ENCODE data around the gene LILRB5. TPM values are rescaled to one million over a fixed set of nuclear protein-coding genes. Genes with fewer than 3 reads are reported as not detected.

The LILRB5 gene
- total RNA-seq, 1 donor from 2014 or later: 38.2 TPM

GRCh38 chr19:54254195-54254906 is 2.7 kb downstream of the LILRB5 start:
- no peak for DNase-seq (ENCODE audit: low spot score in 2 of 2)
- no peaks in the 10 kb centered on the region for H3K36me3 ChIP-seq
- intact Hi-C loops (cut with DNase I): no loop called here
- no peaks in the 10 kb centered on the region for H3K27me3 ChIP-seq
- no peaks in the 10 kb centered on the region for H3K4me1 ChIP-seq
- no peak overlapping the region for H3K4me3 ChIP-seq
- H3K27ac ChIP-seq: no peak overlapping the region
- no peaks in the 10 kb centered on the region for H3K9me3 ChIP-seq
- TF ChIP-seq CTCF (IDR thresholded peaks at IDR 0.05): no peak

GRCh38 chr19:54253331-54254194 is 3.5 kb downstream of the LILRB5 start:
- Histone ChIP-seq H3K27me3 (no peaks in the 10 kb centered on the region), H3K27ac (no peak overlapping the region), H3K4me1 (no peaks in the 10 kb centered on the region), H3K9me3 (no peaks in the 10 kb centered on the region), H3K36me3 (no peaks in the 10 kb centered on the region), H3K4me3 (no peak overlapping the region)
- intact Hi-C loops (cut with DNase I): no loop called here
- no peak for DNase-seq (ENCODE audit: low spot score in 2 of 2)
- no peak for TF ChIP-seq CTCF (IDR thresholded peaks at IDR 0.05)

- intact Hi-C loops (cut with DNase I): no loop called here
- DNase-seq (ENCODE audit: low spot score in 2 of 2): no peak
Measured at GRCh38 chr19:54252845-54253244, 4.2 kb downstream of the LILRB5 start.

GRCh38 chr19:54252243-54252642 is 4.8 kb downstream of the LILRB5 start:
- Histone ChIP-seq H3K27me3 (no peaks in the 10 kb centered on the region), H3K9me3 (no peaks in the 10 kb centered on the region), H3K36me3 (no peaks in the 10 kb centered on the region), H3K27ac (no peak overlapping the region), H3K4me3 (no peak overlapping the region), H3K4me1 (no peaks in the 10 kb centered on the region)
- TF ChIP-seq CTCF (IDR thresholded peaks at IDR 0.05): no peak
- intact Hi-C loops (cut with DNase I): no loop called here
- DNase-seq (ENCODE audit: low spot score in 2 of 2): no peak

More at GRCh38 chr19:54252845-54253244, 4.2 kb downstream of the LILRB5 start:
- no peak for TF ChIP-seq CTCF (IDR thresholded peaks at IDR 0.05)
- H3K36me3 ChIP-seq: no peaks in the 10 kb centered on the region
- H3K27me3 ChIP-seq: no peaks in the 10 kb centered on the region
- H3K9me3 ChIP-seq: no peaks in the 10 kb centered on the region
- H3K4me1 ChIP-seq: no peaks in the 10 kb centered on the region
- H3K4me3 ChIP-seq: no peak overlapping the region
- H3K27ac ChIP-seq: no peak overlapping the region

DNA sequence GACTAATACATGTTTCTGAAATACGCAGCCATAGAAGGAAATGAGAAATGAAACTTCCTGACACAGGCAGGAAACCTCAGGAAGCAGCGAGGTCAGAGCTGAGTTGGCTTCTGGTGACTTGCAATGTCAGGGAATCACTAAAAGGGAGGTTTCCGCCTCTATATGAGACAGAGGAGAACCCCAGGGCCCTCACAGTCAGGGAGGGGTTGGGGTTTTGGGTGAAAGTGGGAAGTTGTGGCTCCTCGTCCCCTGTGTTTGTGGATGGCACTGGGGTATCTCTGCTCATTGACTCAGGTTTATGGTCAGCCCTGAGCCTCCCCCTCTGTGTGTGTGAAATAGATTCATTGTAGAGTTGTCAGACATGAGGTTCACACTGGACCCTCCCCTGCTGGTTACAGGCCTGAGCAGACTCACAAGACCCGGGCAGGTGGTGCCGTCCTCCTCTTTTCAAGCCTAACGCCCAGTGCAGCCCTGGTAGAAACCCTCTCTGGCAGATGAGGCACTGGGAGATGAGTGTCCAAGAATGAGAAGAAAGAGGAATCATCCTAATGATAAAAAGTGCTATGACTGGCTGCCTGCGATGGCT is 9.0 kb downstream of the LILRB5 start:
- no peaks in the 10 kb centered on the region for H3K9me3 ChIP-seq
- H3K4me1 ChIP-seq: no peaks in the 10 kb centered on the region
- H3K27ac ChIP-seq: no peak overlapping the region
- H3K36me3 ChIP-seq: no peaks in the 10 kb centered on the region
- no peak overlapping the region for H3K4me3 ChIP-seq
- TF ChIP-seq CTCF (IDR thresholded peaks at IDR 0.05): no peak
- intact Hi-C loops (cut with DNase I): no loop called here
- DNase-seq (ENCODE audit: low spot score in 2 of 2): no peak
- no peaks in the 10 kb centered on the region for H3K27me3 ChIP-seq
